NCI-H1105 (cell line): ENCODE data around the gene KRTAP5-1.
"Not testable (repeated sequence)": the region's sequence is repeated elsewhere in the genome, so short reads cannot be mapped to it uniquely, and the experiment has no call there.

Experiments used
- DNase-seq: peaks from one replicate; lab custom pipeline; 2025; lab: John Stamatoyannopoulos, UW

Gene KRTAP5-1

GRCh38 chr11:1601663-1602062 is 16.6 kb upstream of the KRTAP5-1 start:
- not testable (repeated sequence) for DNase-seq

GRCh38 chr11:1600626-1601025 is 15.5 kb upstream of the KRTAP5-1 start:
- DNase-seq = no peak

- no peak for DNase-seq
Measured at GRCh38 chr11:1598816-1599215, 13.7 kb upstream of the KRTAP5-1 start.

- DNase-seq = not testable (repeated sequence)
Measured at GRCh38 chr11:1598406-1598805, 13.3 kb upstream of the KRTAP5-1 start.

- no peak for DNase-seq
Measured at GRCh38 chr11:1597994-1598380, 12.9 kb upstream of the KRTAP5-1 start, which contains the start of gene KRTAP5-2. KRTAP5-2 (minus strand) TSS chr11:1598294; CDS start chr11:1598250, 44 bp downstream.

- no peak for DNase-seq
Measured at GRCh38 chr11:1597331-1597993, 12.4 kb upstream of the KRTAP5-1 start.

- DNase-seq = not testable (repeated sequence)
Measured at GRCh38 chr11:1596576-1597121, 11.6 kb upstream of the KRTAP5-1 start.

- DNase-seq = not testable (repeated sequence)
Measured at GRCh38 chr11:1595994-1596575, 11.0 kb upstream of the KRTAP5-1 start.

- DNase-seq = no peak
Measured at GRCh38 chr11:1592628-1593027, 7.5 kb upstream of the KRTAP5-1 start.

GRCh38 chr11:1589996-1590395 is 4.9 kb upstream of the KRTAP5-1 start:
- no peak for DNase-seq

GRCh38 chr11:1589191-1589963 is 4.3 kb upstream of the KRTAP5-1 start:
- not testable (repeated sequence) for DNase-seq

- no peak for DNase-seq
Measured at GRCh38 chr11:1586699-1587098, 1.6 kb upstream of the KRTAP5-1 start.

- DNase-seq = not testable (repeated sequence)
Measured at GRCh38 chr11:1582909-1583308, 2.2 kb downstream of the KRTAP5-1 start.

- DNase-seq = no peak
Measured at GRCh38 chr11:1581976-1582375, 3.1 kb downstream of the KRTAP5-1 start.

GRCh38 chr11:1576825-1577224 is 8.3 kb downstream of the KRTAP5-1 start:
- no peak for DNase-seq

GRCh38 chr11:1575756-1576155 is 9.3 kb downstream of the KRTAP5-1 start:
- DNase-seq = not testable (repeated sequence)

GRCh38 chr11:1574933-1575242 is 10.2 kb downstream of the KRTAP5-1 start:
- DNase-seq = no peak

GRCh38 chr11:1574238-1574932 is 10.7 kb downstream of the KRTAP5-1 start:
- peak; percentile 75 for DNase-seq

- DNase-seq = peak; percentile 75
Measured at GRCh38 chr11:1573903-1574237, 11.2 kb downstream of the KRTAP5-1 start.

- peak; percentile 19 for DNase-seq
Measured at GRCh38 chr11:1573077-1573902, 11.8 kb downstream of the KRTAP5-1 start.
